NK-92 (cell line): ENCODE data around the gene ITPKA.

ENCODE experiments used
- DNase-seq: peaks from one replicate; lab custom pipeline; 2025; ENCODE audit not compliant: unreplicated experiment; lab: John Stamatoyannopoulos, UW

Gene ITPKA

DNA sequence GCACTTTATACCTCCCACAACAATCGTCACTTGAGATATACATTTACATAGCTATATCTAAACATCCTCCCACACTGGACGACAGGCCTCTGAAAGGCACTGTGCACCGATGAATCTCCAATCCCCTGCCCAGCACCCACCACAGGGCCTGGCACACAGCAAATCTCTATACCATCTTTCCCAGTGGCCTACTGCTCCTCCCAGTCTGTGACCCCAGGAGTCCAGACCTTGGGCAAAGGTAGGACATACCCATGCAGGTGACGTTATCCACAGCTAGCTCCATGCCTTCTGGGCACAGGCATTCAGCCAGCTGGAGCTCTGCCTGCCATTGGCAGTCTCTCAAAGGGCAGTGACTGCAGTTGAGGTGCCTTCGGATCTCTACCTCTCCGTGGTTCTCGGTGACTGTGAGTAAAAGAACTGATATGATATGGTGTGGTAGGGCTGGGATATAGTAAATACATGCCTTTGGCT lies 14.2 kb downstream of the ITPKA start:
- no peak for DNase-seq

DNA sequence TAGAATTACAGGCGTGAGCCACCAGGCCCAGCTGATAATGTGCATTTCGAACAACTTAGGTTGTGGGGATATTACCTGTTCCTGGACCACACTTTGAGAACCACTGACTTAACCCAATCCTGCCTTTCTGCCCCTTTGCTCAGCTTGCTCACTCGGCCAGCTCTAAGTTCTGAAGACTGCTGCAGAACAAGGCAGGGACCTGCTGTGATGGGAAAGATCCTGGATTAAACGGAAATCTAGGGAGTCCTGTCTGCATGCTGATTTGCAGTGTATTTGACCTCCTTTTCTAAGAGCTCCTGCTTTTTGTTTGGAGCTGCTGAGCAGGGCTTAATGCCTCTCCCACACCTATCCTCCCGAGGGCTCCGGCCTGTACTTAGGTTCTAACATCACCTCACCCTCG lies 17.1 kb downstream of the ITPKA start:
- no peak for DNase-seq

DNA sequence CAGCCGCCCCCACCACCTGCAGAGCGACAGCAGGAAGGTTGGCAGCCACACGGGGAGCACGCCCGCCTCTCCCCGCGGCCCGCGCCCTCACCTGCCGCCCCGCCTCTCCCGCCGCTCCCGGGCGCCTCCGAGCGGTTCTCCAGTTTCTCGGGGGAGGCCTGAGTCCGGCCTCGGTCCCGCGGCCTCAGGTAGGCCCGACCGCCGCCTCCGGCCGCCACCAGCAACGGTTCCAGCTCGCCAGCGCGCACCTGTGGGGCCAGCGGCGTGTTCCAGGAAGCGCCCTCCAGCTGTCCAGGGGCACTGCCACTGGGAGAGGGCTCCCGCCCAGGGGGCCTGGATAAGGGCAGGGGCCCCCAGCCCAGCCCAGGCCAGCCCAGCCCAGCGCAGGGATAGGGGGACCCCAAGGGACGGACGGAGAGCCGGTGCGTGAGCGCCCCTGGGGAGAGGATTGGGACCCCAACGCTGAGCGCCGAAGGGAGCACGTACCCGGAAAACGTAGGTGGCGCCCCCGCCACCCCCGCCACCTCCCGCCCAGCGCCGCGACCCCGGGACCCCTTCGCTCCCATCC lies 17.7 kb downstream of the ITPKA start:
- no peak for DNase-seq

DNA sequence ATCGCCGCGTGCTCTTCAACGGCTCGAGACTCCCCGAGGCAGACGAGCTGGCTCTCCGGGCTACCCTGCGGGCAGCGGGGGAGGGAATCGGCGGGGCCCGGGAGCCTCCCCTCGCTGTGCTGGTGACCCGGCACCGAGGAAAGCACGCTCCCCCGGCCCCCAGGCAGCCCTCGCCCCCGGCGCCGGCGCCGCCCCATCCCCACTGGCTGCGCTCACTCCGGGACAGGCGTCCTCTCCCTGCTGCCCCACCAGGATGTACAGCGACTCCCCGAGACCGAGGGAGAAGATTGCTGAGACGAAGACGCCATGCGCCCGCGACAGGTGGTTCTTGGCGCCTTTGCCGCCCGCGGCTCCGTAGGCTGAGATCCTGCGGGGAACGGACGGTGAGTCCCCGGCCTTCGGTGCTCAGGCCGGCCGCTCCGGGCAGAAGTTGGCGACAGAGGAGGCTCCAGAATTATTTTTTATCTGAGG lies 18.3 kb downstream of the ITPKA start:
- no peak for DNase-seq

DNA sequence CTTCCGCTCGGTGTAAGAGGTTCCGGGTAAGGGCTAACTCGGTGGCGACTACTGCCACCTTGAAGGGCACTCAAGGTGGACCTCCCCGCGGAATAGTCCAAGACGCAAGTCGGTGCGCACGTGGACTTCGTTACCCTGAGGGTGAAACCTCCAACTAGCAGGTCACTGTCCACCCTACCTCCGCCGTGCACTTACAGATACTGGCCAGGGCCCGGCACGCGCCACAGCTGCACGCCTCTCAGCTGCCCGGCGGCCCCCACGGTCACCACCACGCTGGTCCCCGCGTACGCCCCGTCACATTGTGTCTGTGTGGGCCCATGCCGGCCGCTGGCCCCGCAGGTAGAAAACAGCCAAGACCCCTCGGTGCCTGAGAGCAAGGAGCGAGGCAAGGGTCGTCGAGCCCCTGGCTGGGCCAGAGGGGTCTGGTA lies 18.9 kb downstream of the ITPKA start:
- DNase-seq, result no peak

DNA sequence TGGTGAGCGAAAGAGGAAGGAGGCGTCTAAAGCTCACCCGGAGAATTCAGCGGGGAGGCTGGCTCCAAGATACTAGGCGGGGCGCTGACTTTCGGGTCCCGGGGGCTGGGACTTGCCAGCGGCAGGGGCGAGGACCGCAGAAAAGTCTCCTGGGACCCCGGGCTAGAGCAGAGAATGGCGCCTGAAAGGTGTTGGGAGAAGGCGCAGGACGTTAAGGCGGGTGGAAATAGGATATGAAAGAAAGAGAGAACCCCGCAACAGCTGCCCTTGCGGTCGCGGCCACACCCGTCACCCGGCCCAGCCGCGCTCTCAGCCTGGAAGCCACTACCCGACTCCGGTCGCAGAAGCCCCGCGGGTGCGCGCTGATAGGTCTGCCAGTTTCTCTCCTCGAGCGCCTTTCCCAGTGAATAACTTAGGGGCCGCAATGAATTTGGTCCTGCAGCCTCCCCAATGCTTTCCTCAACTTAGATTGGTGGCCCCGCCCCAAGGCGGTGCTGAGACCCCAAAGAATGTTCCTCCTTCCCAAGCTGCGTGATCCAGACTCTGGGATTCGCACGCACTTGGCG lies 19.3 kb downstream of the ITPKA start:
- no peak for DNase-seq

DNA sequence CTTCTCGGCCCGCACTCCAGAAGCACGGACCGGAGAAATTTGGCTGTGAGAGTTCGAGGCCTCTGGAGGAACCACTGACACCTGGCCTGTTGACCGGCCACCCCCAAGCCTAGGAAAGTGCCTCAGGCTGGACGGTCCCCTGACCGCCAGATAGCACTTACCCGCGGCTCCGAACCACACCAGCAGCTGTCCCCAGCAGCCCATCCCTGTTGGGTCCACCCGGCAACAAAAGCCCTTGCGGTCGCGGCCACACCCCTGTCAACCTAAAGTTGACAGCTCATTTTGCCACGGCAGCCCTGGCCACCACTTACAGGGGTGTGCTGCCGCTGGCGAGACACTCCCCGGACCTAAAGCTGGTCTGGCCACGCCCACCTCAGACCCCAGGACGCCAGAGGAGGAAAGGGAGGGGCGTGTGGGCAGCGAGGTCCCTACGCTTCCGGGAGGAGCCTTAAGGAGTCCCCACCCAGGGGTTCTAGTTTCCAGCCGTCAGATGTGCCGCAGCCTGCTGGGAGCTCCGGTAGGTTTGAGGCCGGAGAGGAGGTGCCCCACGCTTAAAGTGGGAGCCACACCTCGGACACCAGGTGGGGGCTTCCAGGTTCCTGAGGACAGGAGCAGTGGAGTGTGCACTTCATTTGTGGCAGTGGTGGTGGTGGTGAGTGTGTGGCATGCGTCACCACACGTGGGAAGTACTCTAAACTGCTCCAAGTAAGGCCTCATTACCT lies 20.0 kb downstream of the ITPKA start, which contains the start of gene LTK:
Gene LTK (minus strand): TSS at position 322 of the 722 bp plus-strand sequence. CDS start 118 bp downstream, at position 204.
- DNase-seq, result no peak

DNA sequence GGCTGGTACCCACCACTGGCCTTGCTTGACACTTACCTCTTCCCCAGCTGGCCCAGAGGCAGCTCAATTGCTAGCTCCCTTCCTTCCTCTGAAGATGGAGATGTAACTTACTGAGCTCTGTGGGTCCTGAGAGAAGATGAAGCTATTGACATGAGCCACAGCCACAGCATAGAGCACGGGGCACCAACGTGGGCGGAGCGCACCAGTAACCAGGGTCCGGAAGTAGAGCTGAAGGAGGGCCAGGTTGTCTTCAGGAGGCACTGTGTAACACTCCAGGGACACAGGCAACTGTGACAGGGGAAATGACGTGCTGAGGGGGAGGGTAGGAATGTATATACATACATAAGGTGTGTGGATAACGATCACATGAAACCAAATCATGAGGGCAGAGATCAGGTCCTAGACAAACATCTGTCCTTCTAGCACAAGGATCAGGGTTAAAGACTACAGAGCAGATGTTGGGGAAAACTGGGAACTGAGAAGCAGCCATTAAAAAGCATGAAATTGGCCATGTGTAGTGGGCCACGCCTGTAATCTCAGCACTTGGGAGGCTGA lies 24.3 kb downstream of the ITPKA start:
- no peak for DNase-seq

DNA sequence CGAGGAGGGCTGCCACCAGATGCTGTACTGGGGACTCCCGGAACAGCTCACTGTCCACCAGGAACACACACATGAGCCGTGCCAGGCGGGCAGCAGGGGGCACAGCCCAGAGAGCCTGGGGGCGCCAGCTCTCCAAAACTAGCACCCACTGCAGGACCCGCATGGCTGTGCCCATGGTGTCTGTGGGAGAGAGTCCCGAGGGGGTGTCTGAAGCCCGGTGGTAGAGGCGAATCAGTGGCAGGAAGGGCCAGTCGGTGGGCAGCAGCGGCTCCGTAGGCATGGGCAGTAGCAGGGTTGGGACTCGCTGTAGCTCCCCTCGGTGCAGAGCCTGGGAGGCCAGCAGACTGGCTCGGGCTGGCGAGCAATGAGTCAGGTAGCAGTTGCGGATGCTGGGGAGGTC lies 27.0 kb downstream of the ITPKA start:
- DNase-seq, result no peak

DNA sequence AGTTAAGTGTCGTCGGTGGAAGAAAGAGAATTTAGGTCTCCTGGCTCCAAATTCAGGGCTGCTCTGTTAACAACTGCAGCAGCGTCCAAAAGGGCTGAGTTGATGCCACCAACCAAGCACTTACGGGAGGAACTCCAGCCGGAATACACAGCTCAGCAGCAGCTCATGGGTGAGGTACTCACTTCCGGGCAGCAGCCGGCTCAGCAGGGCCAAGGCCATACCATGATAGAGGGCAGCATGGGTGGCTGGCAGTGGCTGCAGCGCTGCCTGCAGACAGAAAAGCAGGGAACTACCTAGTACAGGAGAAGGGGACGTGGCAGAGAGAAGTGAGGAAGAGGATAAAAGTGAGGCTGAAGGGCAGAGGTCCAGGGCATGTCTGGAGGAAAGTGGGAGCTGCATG lies 27.9 kb downstream of the ITPKA start:
- no peak for DNase-seq

DNA sequence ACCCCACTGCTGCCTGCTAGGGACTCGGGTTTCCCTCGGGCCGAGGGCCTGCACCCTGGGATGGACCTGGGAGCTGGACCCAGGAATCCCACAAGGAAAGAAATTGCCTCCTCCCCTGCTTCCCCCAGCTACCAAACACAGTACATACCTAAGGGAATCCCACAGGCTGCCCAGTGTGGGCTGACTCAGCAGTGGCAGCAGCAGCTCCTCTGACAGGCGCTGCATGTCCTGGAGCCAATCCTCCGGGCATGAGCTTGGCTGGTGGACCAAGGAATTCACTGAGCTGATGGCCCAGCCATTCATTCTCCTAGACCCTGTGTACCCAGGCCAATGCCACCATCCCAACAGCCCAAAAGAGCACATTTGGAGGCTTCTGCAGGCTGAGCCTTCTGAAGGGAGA lies 29.4 kb downstream of the ITPKA start:
- DNase-seq, result no peak

DNA sequence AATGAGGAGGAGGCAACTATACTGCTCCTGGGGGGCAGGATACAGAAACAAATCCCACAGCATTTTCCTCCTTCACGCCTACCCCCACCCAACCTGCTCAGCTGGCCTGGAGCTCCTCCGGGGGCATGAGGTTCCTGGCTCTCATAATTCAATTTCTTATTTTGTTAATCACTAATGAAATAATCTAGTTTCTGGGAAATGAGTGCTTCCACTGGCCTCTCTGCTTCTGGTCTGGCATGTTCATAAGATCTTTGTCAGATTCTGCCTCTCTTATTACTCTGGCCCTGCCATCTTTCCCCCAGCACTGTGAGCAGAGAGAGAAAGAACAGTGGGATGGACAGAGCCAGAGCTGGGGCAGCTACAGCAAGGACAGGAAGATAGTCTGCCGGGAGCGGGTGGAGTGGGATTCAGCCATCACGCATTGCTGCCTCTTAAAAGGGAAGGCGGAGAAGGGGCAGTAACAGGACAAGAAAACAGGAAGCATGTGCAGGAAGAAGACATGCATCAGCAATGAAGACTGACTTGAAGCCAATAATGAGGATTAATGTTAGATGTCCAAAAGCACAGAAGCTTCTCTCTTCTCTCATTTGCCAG lies 36.8 kb downstream of the ITPKA start:
- DNase-seq, result no peak

DNA sequence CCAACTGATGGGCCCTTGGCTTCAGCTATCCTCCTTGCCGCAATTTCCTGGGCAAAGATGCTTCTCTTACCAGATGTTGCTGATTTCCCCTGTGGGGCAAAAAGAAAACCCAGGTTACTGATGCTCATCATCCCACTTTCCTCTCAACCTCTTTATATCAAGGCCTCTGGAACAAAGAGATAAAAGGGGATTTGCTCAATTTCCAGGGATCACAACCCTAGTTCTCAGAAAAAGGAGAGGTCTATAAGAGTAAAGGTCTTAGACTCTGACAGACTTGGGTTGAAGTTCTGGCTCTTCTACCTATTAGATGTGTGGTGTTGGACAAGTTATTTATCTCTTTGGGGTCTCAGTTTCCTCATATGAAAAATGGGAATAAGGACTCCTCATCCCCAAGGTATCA lies 41.9 kb downstream of the ITPKA start:
- no peak for DNase-seq

DNA sequence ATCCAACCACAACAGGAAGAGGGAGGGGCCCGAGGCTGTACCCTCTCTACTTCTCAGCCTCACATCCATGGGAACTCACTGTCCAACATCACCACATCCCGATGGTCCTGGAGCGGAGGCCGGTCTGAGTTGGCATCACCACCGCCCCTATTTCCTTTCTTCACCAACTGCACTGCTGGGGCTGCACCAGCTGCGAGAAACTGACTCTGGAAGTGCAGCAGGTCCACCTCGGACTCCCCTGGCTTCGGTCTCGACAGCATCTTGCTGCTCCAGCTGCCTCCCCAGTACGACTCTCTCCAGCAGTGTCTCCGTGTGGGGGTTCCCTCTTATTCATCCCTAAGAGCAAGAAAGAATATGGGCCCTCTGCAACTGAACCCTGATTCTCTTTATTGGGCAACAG lies 43.2 kb downstream of the ITPKA start:
- DNase-seq, result no peak

DNA sequence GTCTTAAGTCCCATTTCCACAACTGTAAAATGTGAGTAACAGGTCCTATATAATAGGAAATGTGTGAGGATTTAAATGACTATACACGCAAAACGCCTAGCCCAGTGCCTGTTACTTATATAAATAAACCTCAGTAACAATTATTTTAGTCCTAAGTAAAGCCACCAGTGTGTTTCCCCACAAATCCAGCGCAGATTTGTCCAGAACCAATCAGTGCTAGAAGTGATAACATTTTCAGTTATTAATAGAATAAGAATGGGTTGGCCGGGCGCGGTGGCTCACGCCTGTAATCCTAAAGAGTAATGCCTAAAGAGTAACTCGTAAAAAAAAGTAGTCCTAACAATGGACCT lies 49.8 kb downstream of the ITPKA start:
- no peak for DNase-seq

DNA sequence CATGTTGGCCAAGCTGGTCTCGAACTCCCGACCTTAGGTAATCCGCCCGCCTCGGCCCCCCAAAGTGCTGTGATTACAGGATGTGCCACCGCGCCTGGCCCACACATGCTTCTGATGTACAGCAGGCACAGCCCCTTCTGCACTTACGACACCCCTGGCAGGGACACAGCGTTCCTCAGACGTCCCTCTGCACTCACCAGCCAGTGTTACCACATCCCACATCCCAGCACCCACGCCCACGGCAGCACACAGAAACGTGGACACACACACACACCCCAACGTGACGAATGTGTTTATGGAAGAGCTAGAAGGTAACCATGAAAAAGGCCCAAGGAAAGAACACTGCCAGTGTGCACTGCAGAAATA lies 51.0 kb downstream of the ITPKA start:
- no peak for DNase-seq

DNA sequence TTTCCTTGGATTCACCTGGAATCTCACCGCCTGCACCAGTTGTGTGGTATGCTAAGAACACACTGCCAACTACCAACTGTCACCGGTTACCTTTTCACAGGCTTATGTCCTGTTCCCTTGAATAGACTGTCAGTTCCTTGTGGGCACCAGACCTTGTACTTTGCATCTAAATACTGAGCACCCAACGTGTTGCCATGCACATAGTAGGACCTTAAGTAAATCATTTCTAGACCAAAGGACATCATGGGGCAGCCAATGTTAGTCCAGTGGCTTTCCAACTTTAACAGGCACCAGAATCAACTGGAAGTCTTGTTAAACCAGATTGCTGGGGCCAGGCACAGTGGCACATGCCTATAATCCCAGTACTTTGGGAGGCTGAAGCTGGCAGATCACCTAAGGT lies 51.5 kb downstream of the ITPKA start:
- DNase-seq, result no peak

DNA sequence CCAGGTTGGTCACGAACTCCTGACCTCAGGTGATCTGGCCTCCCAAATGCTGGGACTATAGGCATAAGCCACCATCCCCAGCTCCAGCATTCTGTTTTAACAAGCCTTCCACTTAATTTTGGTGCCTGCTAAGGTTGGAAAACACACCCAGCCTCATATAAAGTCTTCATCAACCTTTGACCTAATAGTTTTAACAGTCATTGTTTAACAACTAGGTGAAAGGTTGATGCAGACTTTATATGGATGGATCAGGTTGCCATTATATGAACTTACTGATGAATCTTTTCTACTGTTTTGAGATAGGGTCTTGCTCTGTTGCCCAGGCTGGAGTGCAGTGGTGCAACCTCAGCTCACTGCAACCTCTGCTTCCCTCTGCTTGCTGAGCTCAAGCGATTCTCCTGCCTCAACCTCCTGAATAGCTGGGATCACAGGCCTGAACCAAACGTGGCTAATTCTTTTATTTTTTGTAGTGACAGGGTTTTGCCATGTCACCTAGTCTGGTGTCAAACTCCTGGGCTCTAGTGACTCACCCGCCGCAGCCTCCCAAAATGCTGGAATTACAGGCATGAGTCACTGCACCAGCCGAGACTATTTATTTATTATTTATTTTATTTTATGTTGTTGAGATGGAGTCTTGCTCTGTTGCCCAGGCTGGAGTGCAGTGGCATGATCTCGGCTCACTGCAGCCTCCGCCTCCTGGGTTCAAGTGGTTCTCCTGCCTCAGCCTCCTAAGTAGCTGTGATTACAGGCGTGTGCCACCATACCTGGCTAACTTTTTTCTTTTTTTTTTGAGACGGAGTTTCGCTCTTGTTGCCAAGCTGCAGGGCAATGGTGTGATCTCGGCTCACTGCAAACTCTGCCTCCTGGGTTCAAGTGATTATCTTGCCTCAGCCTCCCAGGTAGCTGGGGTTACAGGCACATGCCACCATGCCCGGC lies 53.4 kb downstream of the ITPKA start:
- DNase-seq, result no peak

DNA sequence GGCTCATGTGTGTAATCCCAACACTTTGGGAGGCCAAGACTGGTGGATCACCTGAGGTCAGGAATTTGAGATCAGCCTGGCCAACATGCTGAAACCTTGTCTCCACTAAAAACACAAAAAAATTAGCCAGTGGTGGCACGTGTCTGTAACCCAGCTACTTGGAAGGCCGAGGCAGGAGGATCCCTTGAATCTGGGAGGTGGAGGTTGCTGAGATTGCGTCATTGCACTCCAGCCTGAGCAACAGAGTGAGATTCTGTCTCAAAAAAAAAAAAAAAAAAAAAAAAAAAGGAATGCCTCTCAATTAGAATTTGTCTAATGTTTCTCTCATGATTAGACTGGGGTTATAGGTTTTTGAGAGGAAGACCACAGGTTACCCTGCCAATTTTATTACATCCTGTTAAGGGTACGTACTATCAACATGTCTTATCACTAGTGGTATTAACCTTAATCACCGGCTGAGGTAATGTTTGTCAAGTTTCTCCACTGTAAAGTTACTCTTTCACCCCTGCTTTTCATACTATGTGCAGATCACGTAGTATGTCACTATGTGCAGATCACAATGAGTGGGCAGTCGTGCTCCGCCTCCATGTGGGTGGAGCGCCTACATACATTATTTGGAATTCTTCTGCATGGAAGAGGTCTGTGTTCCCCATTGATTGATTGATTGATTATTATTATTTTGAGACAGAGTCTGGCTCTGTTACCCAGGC lies 56.5 kb downstream of the ITPKA start:
- no peak for DNase-seq
